Measurements from ENCODE around the gene KRT28. TPM values are rescaled to one million over a fixed set of nuclear protein-coding genes. Genes with fewer than 3 reads are reported as not detected.

KRT28 gene
- total and polyA plus RNA-seq, 2 donors (not counting 3 experiments of a cell fraction or from before 2014, with no cell fraction given): not detected

DNA sequence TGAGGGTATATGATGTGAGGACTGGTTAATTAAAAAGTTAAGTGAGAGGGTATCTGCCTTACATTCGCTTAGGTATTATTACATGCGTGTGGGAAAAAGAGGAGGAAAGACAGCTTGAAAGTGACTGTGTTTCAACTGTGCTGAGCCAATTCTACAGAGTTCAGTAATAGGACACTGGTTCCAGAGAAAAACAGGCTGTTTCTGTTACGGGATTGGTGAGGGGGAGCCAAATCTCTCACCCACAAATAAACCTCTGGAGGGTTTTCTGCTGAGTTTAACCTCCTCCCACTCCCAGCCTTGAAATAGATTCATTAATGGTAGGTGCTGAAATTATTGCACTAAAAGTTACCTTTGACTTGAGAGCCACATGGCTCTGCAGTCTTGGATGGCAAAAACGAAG is 23.8 kb downstream of the KRT28 start:
- Histone ChIP-seq H3K9me3 (replicated peaks; ENCODE audit: control insufficient read depth, insufficient read depth, low read length) (no peaks in the 10 kb centered on the region), H3K27ac (ENCODE audit: insufficient read depth, low read depth, low read length) (no peak overlapping the region), H3K9ac (replicated peaks; ENCODE audit: extremely low read depth, insufficient read depth, low read length) (no peak overlapping the region), H3K79me2 (ENCODE audit: control insufficient read depth, insufficient read depth, low read length) (no peaks in the 10 kb centered on the region), H4K20me1 (replicated peaks; ENCODE audit: control insufficient read depth, extremely low read depth, insufficient read depth, low read length) (no peaks in the 10 kb centered on the region), H3K4me3 (replicated peaks in 1 of 3; ENCODE audit: insufficient read depth in 1 of 3, low read depth in 1 of 3, low read length in 3 of 3) (no peak overlapping the region), H3K9me1 (replicated peaks; ENCODE audit: control insufficient read depth, extremely low read depth, insufficient read depth, low read length) (no peaks in the 10 kb centered on the region), H3K27me3 (ENCODE audit: control insufficient read depth in 2 of 2, insufficient read depth in 2 of 2, low read length in 2 of 2) (peaks cover 12 to 24% of the 10 kb centered on the region in 2 experiments), H3K4me2 (ENCODE audit: insufficient read depth, low read length) (no peak overlapping the region), H3K4me1 (ENCODE audit: control insufficient read depth, extremely low read depth, insufficient read depth, low read length) (no peaks in the 10 kb centered on the region), H2AFZ (ENCODE audit: low read depth, low read length) (no peak overlapping the region), H3K36me3 (ENCODE audit: control insufficient read depth in 2 of 2, extremely low read depth in 1 of 2, insufficient read depth in 2 of 2, low read length in 2 of 2) (no peaks in the 10 kb centered on the region)
- FAIRE-seq: no peak
- ChIA-PET CTCF (interaction anchor here (1.2 kb wide), 1 partner anchor 9 kb away, joined by 4 read pairs; no protein-coding TSS in a partner anchor), POLR2A (no interaction called here)
- no TSS peak for BruUV-seq (replicated peaks)
- no peak for TF ChIP-seq POLR2A (IDR thresholded peaks at IDR 0.05; ENCODE audit: low read depth, low read length)
- TF ChIP-seq, protein P1, sequence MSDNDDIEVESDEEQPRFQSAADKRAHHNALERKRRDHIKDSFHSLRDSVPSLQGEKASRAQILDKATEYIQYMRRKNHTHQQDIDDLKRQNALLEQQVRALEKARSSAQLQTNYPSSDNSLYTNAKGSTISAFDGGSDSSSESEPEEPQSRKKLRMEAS (IDR thresholded peaks at IDR 0.05; ENCODE audit: insufficient read depth, insufficient read length): no peak
- no peak for TF ChIP-seq POLR2AphosphoS5 (IDR thresholded peaks at IDR 0.05; ENCODE audit: insufficient read depth, low read depth, low read length)
- TF ChIP-seq JUN (IDR thresholded peaks at IDR 0.05; ENCODE audit: borderline replicate concordance, insufficient read depth, insufficient read length, low read depth): no peak
- TF ChIP-seq FOS (IDR thresholded peaks at IDR 0.05; ENCODE audit: borderline replicate concordance, insufficient read depth, low read length): no peak
- TF ChIP-seq GATA2 (IDR thresholded peaks at IDR 0.05; ENCODE audit: insufficient read depth, insufficient read length, low read depth, low read length): no peak
- TF ChIP-seq EZH2 (IDR thresholded peaks at IDR 0.05; ENCODE audit: borderline replicate concordance, low read depth, low read length, severe bottlenecking): no peak
- TF ChIP-seq MYC (IDR thresholded peaks at IDR 0.05; ENCODE audit: low read depth, low read length): no peak
- TF ChIP-seq, protein P2, sequence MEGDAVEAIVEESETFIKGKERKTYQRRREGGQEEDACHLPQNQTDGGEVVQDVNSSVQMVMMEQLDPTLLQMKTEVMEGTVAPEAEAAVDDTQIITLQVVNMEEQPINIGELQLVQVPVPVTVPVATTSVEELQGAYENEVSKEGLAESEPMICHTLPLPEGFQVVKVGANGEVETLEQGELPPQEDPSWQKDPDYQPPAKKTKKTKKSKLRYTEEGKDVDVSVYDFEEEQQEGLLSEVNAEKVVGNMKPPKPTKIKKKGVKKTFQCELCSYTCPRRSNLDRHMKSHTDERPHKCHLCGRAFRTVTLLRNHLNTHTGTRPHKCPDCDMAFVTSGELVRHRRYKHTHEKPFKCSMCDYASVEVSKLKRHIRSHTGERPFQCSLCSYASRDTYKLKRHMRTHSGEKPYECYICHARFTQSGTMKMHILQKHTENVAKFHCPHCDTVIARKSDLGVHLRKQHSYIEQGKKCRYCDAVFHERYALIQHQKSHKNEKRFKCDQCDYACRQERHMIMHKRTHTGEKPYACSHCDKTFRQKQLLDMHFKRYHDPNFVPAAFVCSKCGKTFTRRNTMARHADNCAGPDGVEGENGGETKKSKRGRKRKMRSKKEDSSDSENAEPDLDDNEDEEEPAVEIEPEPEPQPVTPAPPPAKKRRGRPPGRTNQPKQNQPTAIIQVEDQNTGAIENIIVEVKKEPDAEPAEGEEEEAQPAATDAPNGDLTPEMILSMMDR (IDR thresholded peaks at IDR 0.05; ENCODE audit: extremely low read depth in 1 of 2, insufficient read depth in 1 of 2, low read depth in 1 of 2, low read length in 2 of 2): no peak
- dilution Hi-C loops (cut with MboI; ENCODE audit: extremely low pct_ligation_motif_present, low sequenced_read_pairs): no loop called here
- intact Hi-C loops (cut with micrococcal nuclease): no loop called here
- DNase-seq (ENCODE audit: low read depth, low spot score): no peak

All from endothelial cell of umbilical vein (primary cell).